Omental fat pad (tissue), 4 donors: ENCODE data around the gene TCF7L2. TPM values are rescaled to one million over a fixed set of nuclear protein-coding genes. Genes with fewer than 3 reads are reported as not detected.

Experiments used
- ATAC-seq: fragments of 150-250 bp; one replicate; pipeline ENCODE4 v1.9.1; 2016; ENCODE audit warnings: mild to moderate bottlenecking, moderate library complexity; ENCODE audit not compliant: low FRiP score
- DNase-seq: peaks from one replicate; pipeline ENCODE4 v3.0.0-alpha.2; 2019; ENCODE audit warnings: low spot score
- CTCF ChIP-seq, 3 donors: fragments of 450-650 bp; IDR thresholded peaks; one replicate each; pipeline ENCODE4 v1.5.1; 2016 to 2017; ENCODE audit warnings: antibody characterized with exemption in 3 of 3, mild to moderate bottlenecking in 3 of 3, moderate library complexity in 2 of 3
- total RNA-seq, 4 donors: library from RNA; depleted of rRNA; stranded (reverse); fragments of >200 nt; gene quantifications; one replicate each; pipeline ENCODE4 v1.1.0, GENCODE V29; 2016

TCF7L2 gene
- total RNA-seq, 4 donors from 2014 or later = 22.5 to 30.6 (median 28.5) TPM

- TF ChIP-seq CTCF (IDR thresholded peaks at IDR 0.05) = no peak
- DNase-seq = no peak
- no peak for ATAC-seq
Observed at GRCh38 chr10:113068178-113068890, 118.3 kb downstream of the TCF7L2 start.

- no peak for DNase-seq
- TF ChIP-seq CTCF (IDR thresholded peaks at IDR 0.05) = no peak
- ATAC-seq = peak; percentile 14
Observed at GRCh38 chr10:113069595-113069994, 119.5 kb downstream of the TCF7L2 start.

GRCh38 chr10:113071446-113071845 is 121.4 kb downstream of the TCF7L2 start:
- ATAC-seq (no peak), DNase-seq (no peak)
- no peak for TF ChIP-seq CTCF (IDR thresholded peaks at IDR 0.05)

GRCh38 chr10:113073549-113074189 is 123.6 kb downstream of the TCF7L2 start:
- ATAC-seq = peak; percentile 92
- no peak for TF ChIP-seq CTCF (IDR thresholded peaks at IDR 0.05)
- DNase-seq = peak; percentile 49

GRCh38 chr10:113076949-113077348 is 126.9 kb downstream of the TCF7L2 start:
- no peak for DNase-seq
- no peak for TF ChIP-seq CTCF (IDR thresholded peaks at IDR 0.05)

GRCh38 chr10:113078282-113078907 is 128.3 kb downstream of the TCF7L2 start:
- ATAC-seq = no peak
- no peak for TF ChIP-seq CTCF (IDR thresholded peaks at IDR 0.05)
- DNase-seq = no peak

More at GRCh38 chr10:113076949-113077348, 126.9 kb downstream of the TCF7L2 start:
- ATAC-seq = no peak
